Omental fat pad (tissue), 4 donors: Measurements from ENCODE around the gene NATD1. TPM values are rescaled to one million over a fixed set of nuclear protein-coding genes. Genes with fewer than 3 reads are reported as not detected.

Source experiments
- ATAC-seq: fragments of 150-250 bp; one replicate; pipeline ENCODE4 v1.9.1; 2016; ENCODE audit warnings: mild to moderate bottlenecking, moderate library complexity; ENCODE audit not compliant: low FRiP score
- DNase-seq: peaks from one replicate; pipeline ENCODE4 v3.0.0-alpha.2; 2019; ENCODE audit warnings: low spot score
- CTCF ChIP-seq, 3 donors: fragments of 450-650 bp; IDR thresholded peaks; one replicate each; pipeline ENCODE4 v1.5.1; 2016 to 2017; ENCODE audit warnings: antibody characterized with exemption in 3 of 3, mild to moderate bottlenecking in 3 of 3, moderate library complexity in 2 of 3
- total RNA-seq, 4 donors: library from RNA; depleted of rRNA; stranded (reverse); fragments of >200 nt; gene quantifications; one replicate each; pipeline ENCODE4 v1.1.0, GENCODE V29; 2016

The NATD1 gene
- total RNA-seq, 4 donors from 2014 or later, result 7.5 to 19.1 (median 9.6) TPM

GRCh38 chr17:21214015-21214776 lies 39.0 kb downstream of the NATD1 start, which contains the start of gene TMEM11:
TSS of gene TMEM11 (minus strand) at chr17:21214161. CDS start at chr17:21214152, 9 bp downstream.
- ATAC-seq, result peak; percentile 98
- TF ChIP-seq CTCF (IDR thresholded peaks at IDR 0.05), result no peak
- DNase-seq, result peak; percentile 71

DNA sequence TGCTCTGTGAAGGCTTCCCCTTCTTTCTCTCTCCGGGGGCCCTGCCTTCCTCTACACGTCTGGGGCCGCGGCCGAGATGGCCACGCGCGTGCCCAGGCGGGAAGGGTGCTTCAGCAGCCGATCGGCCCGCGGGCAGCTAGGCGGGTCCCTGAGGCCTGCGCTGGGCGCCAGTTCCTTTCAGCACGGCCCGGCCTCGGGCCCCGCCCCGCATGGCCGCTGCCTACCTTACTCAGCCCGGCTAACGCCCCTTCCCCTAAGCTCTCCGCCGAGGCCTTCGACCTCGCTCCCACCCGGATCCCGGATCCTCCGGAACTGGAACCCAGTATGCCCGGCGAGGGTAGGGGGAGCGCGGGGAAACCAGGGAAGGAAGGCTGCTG lies 39.6 kb downstream of the NATD1 start:
- DNase-seq, result peak; percentile 25
- TF ChIP-seq CTCF (IDR thresholded peaks at IDR 0.05), result no peak
- peak; percentile 70 for ATAC-seq

DNA sequence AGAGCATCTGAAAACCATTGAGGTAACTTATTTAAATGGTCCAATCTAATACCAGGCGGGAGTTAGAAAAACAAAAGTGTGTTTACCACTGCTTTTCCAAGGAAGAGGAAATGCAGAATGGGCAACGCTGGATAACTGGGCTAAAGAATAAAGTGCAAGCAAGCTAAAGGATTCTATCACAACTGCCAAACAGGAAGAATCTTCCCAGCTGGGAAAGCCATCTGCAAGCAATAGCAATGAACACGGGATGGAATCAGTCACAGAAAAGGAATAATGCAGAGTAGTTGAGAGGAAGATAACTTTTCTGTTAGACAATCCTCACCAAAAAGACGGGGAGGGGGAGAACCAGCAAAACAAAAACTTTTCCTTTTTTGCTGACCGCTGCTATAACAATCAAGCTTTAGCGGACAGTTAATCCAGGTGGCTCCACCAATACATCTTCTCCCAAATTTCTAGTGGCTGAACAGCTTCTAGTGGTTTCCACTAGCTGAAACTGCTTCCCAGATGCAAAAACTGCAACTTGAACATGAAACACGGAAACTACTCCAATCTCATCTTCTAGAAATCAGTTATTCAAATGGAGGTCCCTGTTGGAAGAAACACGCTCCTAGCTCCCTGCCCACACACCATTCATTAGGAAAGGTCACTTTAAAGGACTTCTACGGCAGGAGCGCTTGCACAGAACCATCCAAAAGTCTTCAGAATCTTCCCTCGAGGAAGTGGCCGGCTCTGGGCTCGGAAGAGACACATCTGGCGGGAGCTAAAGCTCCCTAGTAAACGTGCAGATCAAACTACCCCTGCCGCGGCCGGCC lies 40.2 kb downstream of the NATD1 start:
- TF ChIP-seq CTCF (IDR thresholded peaks at IDR 0.05), result no peak
- no peak for ATAC-seq
- no peak for DNase-seq

DNA sequence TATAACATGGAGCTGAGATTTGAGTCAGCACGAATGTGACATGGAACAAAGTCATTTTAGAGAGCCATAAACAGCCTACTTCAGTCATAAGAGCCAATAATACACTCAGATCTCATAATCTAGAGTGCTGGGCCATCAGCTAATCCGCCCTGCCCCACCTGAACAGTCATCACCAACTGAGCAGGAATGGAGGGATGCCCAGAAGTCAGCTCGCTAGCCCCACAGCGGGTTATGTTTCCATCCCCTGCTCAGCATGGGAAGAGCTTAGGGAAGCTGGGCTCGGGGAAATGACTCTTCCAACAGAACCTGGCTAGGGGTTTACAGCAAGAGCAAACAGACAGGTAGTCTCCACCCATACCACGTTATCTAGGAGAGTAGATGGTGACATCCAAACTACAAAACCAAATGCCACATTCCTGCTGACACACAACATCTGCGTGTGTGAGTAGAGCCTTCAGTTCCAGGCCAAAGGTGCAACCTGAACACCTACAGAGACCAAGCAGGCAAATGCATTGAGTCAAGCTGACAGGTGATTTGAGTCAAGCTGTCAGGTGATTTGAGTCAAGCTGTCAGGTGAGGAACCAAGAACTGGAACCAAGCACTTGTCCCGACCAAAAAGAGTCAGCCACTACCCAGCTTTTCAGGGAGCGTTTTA lies 41.3 kb downstream of the NATD1 start:
- no peak for DNase-seq
- no peak for ATAC-seq
- no peak for TF ChIP-seq CTCF (IDR thresholded peaks at IDR 0.05)

- no peak for TF ChIP-seq CTCF (IDR thresholded peaks at IDR 0.05)
- DNase-seq, result no peak
Measured at GRCh38 chr17:21210411-21211076, 42.7 kb downstream of the NATD1 start.

GRCh38 chr17:21209511-21210175 lies 43.6 kb downstream of the NATD1 start:
- DNase-seq (no peak), ATAC-seq (no peak)
- no peak for TF ChIP-seq CTCF (IDR thresholded peaks at IDR 0.05)

More at GRCh38 chr17:21210411-21211076, 42.7 kb downstream of the NATD1 start:
- ATAC-seq, result no peak
